SK-N-SH treated with all-trans-retinoic acid at 6 μM for 48 hours (cell line): ENCODE data around the gene ROBO3.

Experiments used
- ATAC-seq: fragments of 200-7000 bp; cut with Tn5 transposase; 3 replicates; pipeline ENCODE4 v1.9.1; 2020; ENCODE audit warnings: mild to moderate bottlenecking, moderate library complexity
- BACH2 ChIP-seq: fragments of 250-450 bp; sonication (Bioruptor Pico); IDR thresholded peaks from 2 replicates; pipeline ENCODE4 v1.9.0; 2021; ENCODE audit warnings: mild to moderate bottlenecking, borderline replicate concordance
- CSDC2 ChIP-seq: fragments of 250-450 bp; sonication (Bioruptor Pico); IDR thresholded peaks from 2 replicates; pipeline ENCODE4 v1.5.0; 2020; ENCODE audit warnings: mild to moderate bottlenecking, moderate library complexity
- CSRNP3 ChIP-seq: fragments of 250-450 bp; sonication (Bioruptor Pico); IDR thresholded peaks from 2 replicates; pipeline ENCODE4 v1.5.1; 2021; ENCODE audit warnings: mild to moderate bottlenecking, moderate library complexity
- ESRRG ChIP-seq: fragments of 250-450 bp; sonication (Bioruptor Pico); IDR thresholded peaks from 2 replicates; pipeline ENCODE4 v1.6.1; 2021; ENCODE audit warnings: mild to moderate bottlenecking
- GLIS3 ChIP-seq: fragments of 250-450 bp; sonication (Bioruptor Pico); IDR thresholded peaks from 2 replicates; pipeline ENCODE4 v1.5.0; 2020; ENCODE audit warnings: mild to moderate bottlenecking, moderate library complexity
- ISL1 ChIP-seq: fragments of 250-450 bp; sonication (Bioruptor Pico); IDR thresholded peaks from 2 replicates; pipeline ENCODE4 v2.1.2; 2022; ENCODE audit warnings: mild to moderate bottlenecking, moderate library complexity
- OSR1 ChIP-seq: fragments of 250-450 bp; sonication (Bioruptor Pico); IDR thresholded peaks from 2 replicates; pipeline ENCODE4 v1.8.0; 2022; ENCODE audit warnings: moderate library complexity, mild to moderate bottlenecking, inconsistent platforms
- PATZ1 ChIP-seq: fragments of 250-450 bp; sonication (Bioruptor Pico); IDR thresholded peaks from 2 replicates; pipeline ENCODE4 v1.8.0; 2020; ENCODE audit warnings: mild to moderate bottlenecking, moderate library complexity, borderline replicate concordance
- PPARA ChIP-seq: fragments of 250-450 bp; sonication (Bioruptor Pico); IDR thresholded peaks from 2 replicates; pipeline ENCODE4 v1.5.0; 2020; ENCODE audit warnings: mild to moderate bottlenecking, borderline replicate concordance
- RARB ChIP-seq: fragments of 250-450 bp; sonication (Bioruptor Pico); IDR thresholded peaks from 2 replicates; pipeline ENCODE4 v1.8.0; 2021; ENCODE audit warnings: mild to moderate bottlenecking, moderate library complexity
- SNAI2 ChIP-seq: fragments of 250-450 bp; sonication (Bioruptor Pico); IDR thresholded peaks from 2 replicates; pipeline ENCODE4 v1.5.0; 2020; ENCODE audit warnings: mild to moderate bottlenecking, moderate library complexity
- TCF4 ChIP-seq: fragments of 250-450 bp; sonication (Bioruptor Pico); IDR thresholded peaks from 2 replicates; pipeline ENCODE4 v1.8.0; 2021; ENCODE audit warnings: mild to moderate bottlenecking, moderate library complexity, borderline replicate concordance
- TOX ChIP-seq: fragments of 250-450 bp; sonication (Bioruptor Pico); IDR thresholded peaks from 2 replicates; pipeline ENCODE4 v1.8.0; 2021; ENCODE audit warnings: mild to moderate bottlenecking, moderate library complexity, borderline replicate concordance
- TSHZ2 ChIP-seq: fragments of 250-450 bp; sonication (Bioruptor Pico); IDR thresholded peaks from 2 replicates; pipeline ENCODE4 v1.5.0; 2020; ENCODE audit warnings: mild to moderate bottlenecking, moderate library complexity
- ZC3H10 ChIP-seq: fragments of 250-450 bp; sonication (Bioruptor Pico); IDR thresholded peaks from 2 replicates; pipeline ENCODE4 v1.5.1; 2021; ENCODE audit warnings: mild to moderate bottlenecking, moderate library complexity
- ZFP30 ChIP-seq: fragments of 450-650 bp; formaldehyde crosslinking; IDR thresholded peaks from 2 replicates; pipeline ENCODE4 v1.5.0; 2022; ENCODE audit warnings: mild to moderate bottlenecking, moderate library complexity
- ZNF565 ChIP-seq: fragments of 450-650 bp; formaldehyde crosslinking; conservative IDR thresholded peaks from 2 replicates; pipeline ENCODE4 v1.5.0; 2020; ENCODE audit warnings: low read depth, mild to moderate bottlenecking, moderate library complexity
- ZNF70 ChIP-seq: fragments of 450-650 bp; formaldehyde crosslinking; IDR thresholded peaks from 2 replicates; pipeline ENCODE4 v1.5.0; 2020; ENCODE audit warnings: mild to moderate bottlenecking, moderate library complexity
- ZNF8 ChIP-seq: fragments of 450-650 bp; formaldehyde crosslinking; IDR thresholded peaks from 2 replicates; pipeline ENCODE4 v1.5.0; 2020; ENCODE audit warnings: mild to moderate bottlenecking, moderate library complexity
- TF ChIP-seq, protein P1 (sequence below): fragments of 250-450 bp; sonication (Bioruptor Pico); IDR thresholded peaks from 2 replicates; pipeline ENCODE4 v1.5.1; 2020; ENCODE audit warnings: low read depth, mild to moderate bottlenecking, moderate library complexity

Gene ROBO3

GRCh38 chr11:124832571-124832970 is 32.7 kb upstream of the ROBO3 start:
- ATAC-seq, result no peak
- no peak for TF ChIP-seq CSDC2 (CRISPR knock-in tag)
- TF ChIP-seq PATZ1 (CRISPR knock-in tag), result no peak
- TF ChIP-seq ZC3H10 (CRISPR knock-in tag), result no peak
- TF ChIP-seq, protein P1, sequence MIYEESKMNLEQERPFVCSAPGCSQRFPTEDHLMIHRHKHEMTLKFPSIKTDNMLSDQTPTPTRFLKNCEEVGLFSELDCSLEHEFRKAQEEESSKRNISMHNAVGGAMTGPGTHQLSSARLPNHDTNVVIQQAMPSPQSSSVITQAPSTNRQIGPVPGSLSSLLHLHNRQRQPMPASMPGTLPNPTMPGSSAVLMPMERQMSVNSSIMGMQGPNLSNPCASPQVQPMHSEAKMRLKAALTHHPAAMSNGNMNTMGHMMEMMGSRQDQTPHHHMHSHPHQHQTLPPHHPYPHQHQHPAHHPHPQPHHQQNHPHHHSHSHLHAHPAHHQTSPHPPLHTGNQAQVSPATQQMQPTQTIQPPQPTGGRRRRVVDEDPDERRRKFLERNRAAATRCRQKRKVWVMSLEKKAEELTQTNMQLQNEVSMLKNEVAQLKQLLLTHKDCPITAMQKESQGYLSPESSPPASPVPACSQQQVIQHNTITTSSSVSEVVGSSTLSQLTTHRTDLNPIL (CRISPR knock-in tag), result no peak
- no peak for TF ChIP-seq CSRNP3 (CRISPR knock-in tag)

GRCh38 chr11:124834526-124835180 is 30.6 kb upstream of the ROBO3 start:
- TF ChIP-seq ESRRG (CRISPR knock-in tag), result no peak
- no peak for TF ChIP-seq ZC3H10 (CRISPR knock-in tag)
- no peak for TF ChIP-seq ZFP30 (CRISPR knock-in tag)
- TF ChIP-seq SNAI2, result no peak
- TF ChIP-seq GLIS3 (CRISPR knock-in tag), result no peak
- no peak for TF ChIP-seq BACH2 (CRISPR knock-in tag)
- TF ChIP-seq, protein P1 (CRISPR knock-in tag), result no peak
- TF ChIP-seq PPARA, result no peak
- no peak for TF ChIP-seq ISL1 (CRISPR knock-in tag)
- no peak for TF ChIP-seq ZNF565 (CRISPR knock-in tag)
- no peak for TF ChIP-seq PATZ1 (CRISPR knock-in tag)
- TF ChIP-seq TOX, result no peak
- no peak for TF ChIP-seq OSR1 (CRISPR knock-in tag)
- TF ChIP-seq ZNF70, result no peak
- TF ChIP-seq CSRNP3 (CRISPR knock-in tag), result no peak
- TF ChIP-seq TSHZ2 (CRISPR knock-in tag), result no peak
- no peak for TF ChIP-seq RARB (CRISPR knock-in tag)
- no peak for TF ChIP-seq ZNF8 (CRISPR knock-in tag)
- TF ChIP-seq TCF4, result no peak
- no peak for ATAC-seq
